Fibroblast of lung (primary cell): ENCODE results near the gene LIPF.

Experiments used
- EZH2 ChIP-seq: IDR thresholded peaks from 2 replicates; pipeline ENCODE4 v1.5.1; 2012; ENCODE audit warnings: low read length, control low read depth, mild to moderate bottlenecking; ENCODE audit errors: missing control alignments
- TF ChIP-seq, protein P1 (sequence below), 2 donors: IDR thresholded peaks in 1 of 2; conservative IDR thresholded peaks in 1 of 2; 1 replicate in 1 of 2; 2 replicates in 1 of 2; pipeline ENCODE4 v1.5.1; 2011 to 2012; ENCODE audit warnings: low read length in 2 of 2, control low read depth in 1 of 2, inconsistent platforms in 1 of 2, low read depth in 1 of 2, mild to moderate bottlenecking in 1 of 2

DNA sequence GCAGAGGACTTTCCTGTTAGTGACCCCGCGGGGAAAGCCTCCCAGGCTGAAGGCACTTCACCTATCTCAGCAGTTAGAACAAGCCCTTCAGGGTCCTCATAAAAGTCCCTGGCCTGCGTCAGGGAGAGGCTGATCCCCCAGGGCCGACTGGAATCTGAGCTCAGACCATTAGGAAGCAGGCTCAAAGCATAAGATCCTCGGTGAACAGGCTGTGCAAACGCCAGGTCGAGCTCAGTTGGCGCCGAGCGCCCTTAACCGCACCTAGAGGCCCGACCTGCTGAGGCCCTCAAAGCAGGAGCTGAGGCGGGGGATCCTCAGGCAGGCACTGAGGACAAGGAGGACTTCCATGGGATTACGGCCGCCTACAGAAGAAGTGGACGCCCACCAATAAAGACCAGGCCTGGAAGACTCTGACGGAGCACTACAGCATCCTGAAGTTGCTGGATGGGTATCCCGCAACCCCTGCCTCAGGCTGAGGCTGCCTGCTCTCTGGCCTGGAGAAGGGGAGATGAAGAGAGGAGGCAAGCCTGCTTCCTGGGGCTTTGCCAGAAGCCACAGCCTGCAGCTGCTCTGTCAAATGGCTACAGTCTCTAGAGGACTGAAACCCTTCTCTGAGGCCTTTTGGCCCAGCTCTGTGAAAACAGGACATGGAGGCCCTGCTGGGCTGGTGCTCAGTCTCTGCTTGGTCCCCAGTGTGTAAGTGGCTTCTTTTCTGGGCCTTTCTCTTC lies 47.8 kb upstream of the LIPF start:
- TF ChIP-seq, protein P1, sequence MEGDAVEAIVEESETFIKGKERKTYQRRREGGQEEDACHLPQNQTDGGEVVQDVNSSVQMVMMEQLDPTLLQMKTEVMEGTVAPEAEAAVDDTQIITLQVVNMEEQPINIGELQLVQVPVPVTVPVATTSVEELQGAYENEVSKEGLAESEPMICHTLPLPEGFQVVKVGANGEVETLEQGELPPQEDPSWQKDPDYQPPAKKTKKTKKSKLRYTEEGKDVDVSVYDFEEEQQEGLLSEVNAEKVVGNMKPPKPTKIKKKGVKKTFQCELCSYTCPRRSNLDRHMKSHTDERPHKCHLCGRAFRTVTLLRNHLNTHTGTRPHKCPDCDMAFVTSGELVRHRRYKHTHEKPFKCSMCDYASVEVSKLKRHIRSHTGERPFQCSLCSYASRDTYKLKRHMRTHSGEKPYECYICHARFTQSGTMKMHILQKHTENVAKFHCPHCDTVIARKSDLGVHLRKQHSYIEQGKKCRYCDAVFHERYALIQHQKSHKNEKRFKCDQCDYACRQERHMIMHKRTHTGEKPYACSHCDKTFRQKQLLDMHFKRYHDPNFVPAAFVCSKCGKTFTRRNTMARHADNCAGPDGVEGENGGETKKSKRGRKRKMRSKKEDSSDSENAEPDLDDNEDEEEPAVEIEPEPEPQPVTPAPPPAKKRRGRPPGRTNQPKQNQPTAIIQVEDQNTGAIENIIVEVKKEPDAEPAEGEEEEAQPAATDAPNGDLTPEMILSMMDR (conservative IDR thresholded peaks at IDR 0.05 in 1 of 2, IDR thresholded peaks at IDR 0.05 in 1 of 2; ENCODE audit: low read depth in 1 of 2, low read length in 2 of 2): no peak
- TF ChIP-seq EZH2: no peak
